Heart left ventricle (tissue), 16 donors: ENCODE measurements around the gene DCDC2C. TPM values are rescaled to one million over a fixed set of nuclear protein-coding genes. Genes with fewer than 3 reads are reported as not detected.

Experiments
- ATAC-seq, 4 donors: fragments of 200-7000 bp; cut with Tn5 transposase; one replicate each; pipeline ENCODE4 v1.9.1; 2020 to 2022; ENCODE audit warnings: moderate library complexity in 4 of 4, mild to moderate bottlenecking in 3 of 4, moderate number of reproducible peaks in 1 of 4
- DNase-seq, 5 donors: peaks; one replicate each; pipeline ENCODE4 v3.0.0-alpha.2; 2020
- H3K27ac ChIP-seq, 12 donors: fragments of 200-600 bp; sonication (generic) in 4 of 12; one replicate each; pipeline versions ENCODE4 v1.5.0 to v1.8.0; 2016 to 2022; ENCODE audit warnings: mild to moderate bottlenecking in 2 of 12
- H3K27me3 ChIP-seq, 9 donors: fragments of 200-600 bp; sonication (generic) in 2 of 9; one replicate each; pipeline versions ENCODE4 v1.5.1 to v1.8.0; 2016 to 2022; ENCODE audit warnings: mild to moderate bottlenecking in 3 of 9
- H3K36me3 ChIP-seq, 9 donors: fragments of 200-600 bp; sonication (generic) in 2 of 9; one replicate each; pipeline versions ENCODE4 v1.5.0 to v1.8.0; 2018 to 2022; ENCODE audit warnings: mild to moderate bottlenecking in 2 of 9
- H3K4me1 ChIP-seq, 12 donors: fragments of 200-600 bp; sonication (generic) in 4 of 12; one replicate each; pipeline versions ENCODE4 v1.5.0 to v1.8.0; 2016 to 2022; ENCODE audit warnings: mild to moderate bottlenecking in 3 of 12
- H3K4me3 ChIP-seq, 12 donors: fragments of 200-600 bp; sonication (generic) in 4 of 12; one replicate each; pipeline versions ENCODE4 v1.5.0 to v1.8.0; 2017 to 2022; ENCODE audit warnings: mild to moderate bottlenecking in 9 of 12, moderate library complexity in 4 of 12
- H3K9me3 ChIP-seq, 12 donors: fragments of 200-600 bp; sonication (generic) in 4 of 12; one replicate each; pipeline versions ENCODE4 v1.5.0 to v1.8.0; 2016 to 2022; ENCODE audit warnings: mild to moderate bottlenecking in 1 of 12
- CTCF ChIP-seq, 12 donors: fragments of 200-600 bp; sonication (generic) in 4 of 12; IDR thresholded peaks; one replicate each; pipeline versions ENCODE4 v1.5.0 to v1.8.0; 2018 to 2022; ENCODE audit warnings: antibody characterized with exemption in 12 of 12, mild to moderate bottlenecking in 5 of 12
- POLR2A ChIP-seq, 2 donors: fragments of 450-650 bp; IDR thresholded peaks; one replicate each; pipeline ENCODE4 v1.6.1; 2017; ENCODE audit warnings: antibody characterized with exemption in 2 of 2, mild to moderate bottlenecking in 2 of 2, moderate library complexity in 2 of 2
- WGBS, 4 donors: extraction: QIAGEN DNeasy Blood & Tissue Kit in 2 of 4; methylation state at CpG; one replicate each; pipeline versions ENCODE4 v1.1.5 to v1.1.7; 2013 to 2018; 5-methylcytosine and 5-hydroxymethylcytosine counted together
- intact Hi-C, 10 donors: fragments of 100-400 bp; cut with DNase I; formaldehyde crosslinking; loops; one replicate each; pipeline versions ENCODE4 v1.11.1 to v1.14.2; 2022
- polyA plus RNA-seq, 2 donors: library from polyadenylated mRNA; stranded (reverse); fragments of 200-250 nt; gene quantifications; one replicate each; pipeline ENCODE4 v1.2.3, GENCODE V29; 2013
- total RNA-seq, 9 donors: library from RNA; depleted of rRNA in 2 of 9; stranded (reverse); fragments of >200 nt in 2 of 9; fragmentation: NEBNext Ultra II Directional in 3 of 9; extraction: Animal tissue kit (Norgen Biotek cat#: 25700) in 3 of 9; gene quantifications; one replicate each; pipeline versions ENCODE4 v1.1.0 to v1.2.4, GENCODE V29; 2016 to 2023
- donor health status: ischemic (EF 13 %, LVEDD 7.1; RV severe dilation, severe dysfunction).
- donor health status: healthy with polysubstance abuse.
- donor health status: DM: no; HTN: yes; CAD: no.
- donor health status: DM: no; HTN: no; CAD: no.
- donor health status: ischemic (EF 25% LVEDD 6.9; RV normal size, moderate dysfunction).
- donor health status: ischemic (EF 25% LVEDD 5.7; RV mildly dilated, moderate dysfunction).
- donor health status: healthy.
- donor health status: DM: yes; HTN: yes; CAD: no.
- donor health status: ischemic (EF 35%, LVEDD 5.7; RV mildly dilated, moderate dysfunction).
- donor health status: nonischemic (EF 11% LVEDD 7.7; RV severe dilation, severe dysfunction).
- donor health status: DM: yes; HTN: yes; CAD: no.
- donor health status: PGD.
- donor health status: ischemic (EF 29% LVEDD 5.4; RV normal size, mild dysfunction).
- donor health status: nonischemic (EF 23%, LVEDD 6.1; RV moderate dilation, normal function).

Gene DCDC2C
- total and polyA plus RNA-seq, 11 donors, result not detected

DNA sequence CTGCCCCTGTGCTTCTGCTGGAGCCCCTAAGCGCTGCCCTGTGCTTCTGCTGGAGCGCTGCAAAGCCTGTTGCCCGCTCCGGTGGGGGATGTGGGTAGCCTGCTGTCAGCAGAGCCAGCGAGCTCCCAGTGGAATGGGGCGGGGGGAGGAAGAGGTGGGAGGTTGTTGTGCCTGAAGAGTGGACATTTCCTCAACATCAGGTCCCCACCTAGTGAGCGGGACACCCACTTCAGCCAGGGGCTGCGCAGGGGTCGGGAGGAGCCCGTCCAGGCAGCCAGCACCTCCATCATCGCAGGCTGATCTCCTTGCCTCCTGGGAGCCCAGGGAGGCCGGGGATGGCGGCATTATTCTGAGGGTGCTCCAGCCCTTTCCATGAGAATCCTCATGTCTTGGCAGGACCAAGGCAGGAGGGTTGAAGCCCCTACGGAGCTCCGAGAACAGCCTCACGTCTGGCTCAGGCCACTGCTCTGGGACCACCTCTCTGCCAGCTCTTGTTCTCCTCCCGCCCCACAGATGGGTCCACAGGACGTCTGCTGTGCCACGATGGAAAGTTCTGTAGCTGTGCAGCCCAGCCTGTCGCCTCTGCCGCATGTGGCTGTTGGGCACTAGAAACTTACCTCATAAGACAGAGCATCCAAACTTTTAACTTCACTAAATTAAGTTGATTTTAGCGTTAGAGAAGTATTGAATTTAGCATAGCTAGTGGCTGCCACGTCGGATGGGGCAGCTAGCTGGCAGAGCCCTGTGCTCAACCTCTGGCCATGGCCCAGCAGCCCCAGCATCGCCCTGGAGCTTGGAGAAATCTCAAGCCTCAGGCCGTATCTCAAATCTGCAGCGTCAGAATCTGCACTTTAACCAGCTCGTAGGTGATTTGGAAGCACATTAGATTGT, 47.3 kb upstream of the DCDC2C start:
- Histone ChIP-seq H3K27me3 (no peaks in the 10 kb centered on the region), H3K9me3 (no peaks in the 10 kb centered on the region), H3K36me3 (no peaks in the 10 kb centered on the region), H3K4me3 (no peak overlapping the region), H3K27ac (no peak overlapping the region), H3K4me1 (peaks cover 0 to 37% (median 15%) of the 10 kb centered on the region in 12 donors)
- intact Hi-C loops, result loop anchor here in 5 of 10 donors (10.0 kb wide), 2 partner anchors 81 to 231 kb away; partner anchors contain the start of gene RPS7 (in 1 of the 5)
- TF ChIP-seq POLR2A (IDR thresholded peaks at IDR 0.05), result no peak
- TF ChIP-seq CTCF (IDR thresholded peaks at IDR 0.05), result no peak
- no peak for ATAC-seq
- peak in 2 of 5 donors; percentile 18 to 54 for DNase-seq
- WGBS, 4 donors, result 69 to 80% (median 73%) methylated on average over 21 to 28 of the region's 28 CpGs

- no peaks in the 10 kb centered on the region for H3K36me3 ChIP-seq
- peak in 1 of 5 donors; percentile 59 for DNase-seq
- H3K27ac ChIP-seq, result no peak overlapping the region
- no peaks in the 10 kb centered on the region for H3K27me3 ChIP-seq
- ATAC-seq, result peak in 3 of 4 donors; percentile 13 to 41 (median 14)
- no peaks in the 10 kb centered on the region for H3K9me3 ChIP-seq
- H3K4me3 ChIP-seq, result no peak overlapping the region
- peaks cover 0 to 30% (median 10%) of the 10 kb centered on the region in 12 donors for H3K4me1 ChIP-seq
- 65 to 74% (median 69%) methylated on average over 32 to 36 of the region's 36 CpGs for WGBS, 4 donors
- intact Hi-C loops, result loop anchor here in 5 of 10 donors (10.0 kb wide), 2 partner anchors 82 to 232 kb away; partner anchors contain the start of gene RPS7 (in 1 of the 5)
- TF ChIP-seq CTCF (IDR thresholded peaks at IDR 0.05) (peak in 1 of 12 donors; percentile 17), POLR2A (IDR thresholded peaks at IDR 0.05) (no peak)
Observed at GRCh38 chr2:3656762-3657721, 46.3 kb upstream of the DCDC2C start.

GRCh38 chr2:3657881-3658280, 45.5 kb upstream of the DCDC2C start, which contains the start of gene ALLC:
ALLC (plus strand) TSS chr2:3658200; CDS start chr2:3671158, 12,958 bp downstream.
- WGBS, 4 donors, result 73 to 88% (median 82%) methylated on average over 3 to 7 of the region's 7 CpGs
- no peak for TF ChIP-seq POLR2A (IDR thresholded peaks at IDR 0.05)
- no peak for TF ChIP-seq CTCF (IDR thresholded peaks at IDR 0.05)
- no peak within 1 kb of the TSS for H3K4me3 ChIP-seq
- no peaks in the 10 kb centered on the region for H3K27me3 ChIP-seq
- no peaks in the 10 kb centered on the region for H3K9me3 ChIP-seq
- H3K36me3 ChIP-seq, result no peaks in the 10 kb centered on the region
- peak in 1 of 4 donors; percentile 23 for ATAC-seq
- intact Hi-C loops, result loop anchor here in 5 of 10 donors (10.0 kb wide), 2 partner anchors 83 to 233 kb away; partner anchors contain the start of gene RPS7 (in 1 of the 5)
- H3K4me1 ChIP-seq, result peaks cover 0 to 28% (median 8%) of the 10 kb centered on the region in 12 donors
- peak within 1 kb of the TSS in 9 of 12 donors; percentile 12 to 75 (median 55) for H3K27ac ChIP-seq
- peak in 1 of 5 donors; percentile 46 for DNase-seq
